Measurements from ENCODE around the gene ITIH5.

Gene ITIH5

DNA sequence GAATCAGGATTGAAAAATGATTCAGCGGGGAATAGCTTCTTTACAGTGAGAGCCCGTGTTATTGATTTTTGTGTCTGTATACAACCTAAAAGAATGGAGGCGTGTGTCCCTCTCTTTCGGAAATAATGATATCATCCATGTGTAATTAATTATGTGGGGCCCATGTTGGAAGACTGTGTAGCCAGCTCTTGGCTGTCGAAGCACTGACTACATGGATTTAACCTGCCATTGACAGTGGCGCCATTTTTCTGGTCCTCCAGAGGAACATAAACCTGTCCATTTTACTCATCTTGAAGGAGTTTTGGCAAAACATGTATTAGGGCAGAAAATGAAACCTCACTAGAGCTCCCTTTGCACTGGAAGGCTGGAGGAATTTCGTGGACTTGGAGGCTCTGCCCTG lies 119.6 kb downstream of the ITIH5 start:
- no peak for DNase-seq (ENCODE audit: low spot score)

- no peak for DNase-seq (ENCODE audit: low spot score)
Measured at GRCh38 chr10:7546385-7546967, 120.3 kb downstream of the ITIH5 start.

DNA sequence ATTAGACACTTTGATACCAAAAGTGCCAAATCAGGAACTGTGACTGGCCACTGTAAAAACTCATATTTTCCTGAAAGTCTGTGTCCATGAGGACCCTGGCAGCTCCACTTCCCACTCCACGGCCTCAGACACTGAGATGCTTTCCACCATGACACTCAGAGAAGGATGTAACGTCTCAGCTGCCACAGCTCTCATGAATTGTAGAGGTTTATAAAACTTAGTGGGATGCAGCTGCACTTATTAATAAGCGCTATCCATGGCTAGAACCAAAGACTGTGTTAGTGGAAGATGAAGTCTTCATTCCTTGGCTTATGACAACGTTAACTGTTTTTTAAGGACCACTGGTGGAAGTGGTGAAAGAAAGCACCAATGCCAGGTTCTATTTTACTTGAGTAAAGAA lies 121.0 kb downstream of the ITIH5 start:
- no peak for DNase-seq (ENCODE audit: low spot score)

DNA sequence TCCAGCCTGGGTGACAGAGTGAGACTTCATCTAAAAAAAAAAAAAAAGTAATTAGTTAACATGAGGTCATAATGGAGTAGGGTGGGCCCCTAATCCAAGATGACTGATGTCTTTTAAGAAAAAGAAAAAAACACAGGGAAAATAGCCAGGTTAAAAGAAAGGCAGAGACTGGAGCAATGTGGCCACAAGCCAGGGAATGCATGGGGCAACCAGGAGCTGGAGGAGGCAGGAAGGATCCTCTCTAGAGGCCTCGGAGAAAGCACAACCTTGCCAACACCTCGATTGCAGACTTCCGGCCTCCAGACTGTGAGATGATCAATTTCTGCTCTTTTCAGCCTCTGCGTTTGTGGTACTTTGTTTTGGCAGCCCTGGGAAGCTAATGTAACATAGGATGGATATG lies 121.5 kb downstream of the ITIH5 start:
- DNase-seq (ENCODE audit: low spot score), result no peak

DNA sequence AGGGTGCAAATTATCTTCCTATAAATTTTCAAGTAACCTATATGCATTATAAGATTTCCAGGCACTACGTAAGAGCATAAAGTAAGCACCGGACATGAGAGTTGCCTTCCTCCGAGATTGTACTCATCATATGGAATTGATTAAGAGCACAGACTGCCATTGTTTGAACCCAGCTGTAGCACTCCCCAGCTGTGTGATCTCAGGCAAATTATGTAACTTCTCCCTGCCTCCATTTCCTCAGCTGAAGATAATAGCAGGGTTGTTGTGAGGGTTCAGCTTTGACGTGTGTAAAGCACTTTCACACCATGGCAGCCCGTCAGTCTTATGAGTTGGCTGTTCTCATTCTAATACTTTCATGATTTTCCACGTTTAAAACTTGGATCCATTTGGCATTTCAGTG lies 122.6 kb downstream of the ITIH5 start:
- no peak for DNase-seq (ENCODE audit: low spot score)

- DNase-seq (ENCODE audit: low spot score), result no peak
Measured at GRCh38 chr10:7542189-7542914, 124.4 kb downstream of the ITIH5 start.

DNA sequence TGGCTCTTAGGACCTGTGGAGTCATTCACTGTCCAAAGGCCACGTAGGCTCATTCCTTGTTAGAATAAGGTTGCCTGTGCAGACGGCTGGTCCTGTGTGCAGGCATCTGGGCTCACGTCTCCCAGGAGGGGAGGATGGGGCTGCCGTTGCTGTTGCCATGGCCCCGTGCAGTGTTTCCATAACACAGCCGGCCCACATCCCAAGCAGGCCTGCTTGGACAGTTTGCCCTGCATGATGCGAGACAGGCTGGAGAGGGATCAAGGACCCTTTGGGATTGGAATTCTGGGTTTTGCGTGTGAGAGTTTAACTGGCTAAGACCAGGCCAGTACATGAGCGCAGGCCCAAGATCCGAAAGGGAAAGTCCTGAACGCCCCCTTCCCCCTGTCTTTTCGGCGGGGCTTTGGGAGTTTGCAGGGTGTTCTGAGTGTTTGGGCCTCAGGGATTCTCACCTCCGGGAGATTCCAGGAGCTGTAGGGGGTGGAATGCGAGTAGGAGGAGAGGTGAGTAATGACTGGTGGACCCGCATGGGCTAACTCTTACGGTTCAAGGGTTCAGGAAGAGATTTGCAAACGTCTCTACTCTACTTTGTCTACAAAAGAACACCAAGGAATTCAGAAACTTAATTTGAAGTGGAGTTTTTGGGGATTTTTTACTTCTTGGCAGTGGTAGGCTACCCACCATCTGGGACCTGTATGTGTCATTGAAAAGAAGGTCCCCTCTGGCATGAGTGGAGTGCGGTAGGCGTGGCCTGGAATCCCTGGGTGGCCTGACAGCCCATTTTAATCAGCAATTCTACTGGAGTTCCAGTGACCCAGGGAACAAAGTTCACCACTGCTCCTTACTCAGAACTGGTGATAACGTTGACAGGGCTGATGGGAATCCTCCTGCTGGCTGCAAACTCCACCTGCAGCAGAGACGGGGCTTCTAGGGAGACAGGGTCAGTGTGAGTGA lies 125.4 kb downstream of the ITIH5 start:
- DNase-seq (ENCODE audit: low spot score), result peak; percentile 89

- no peak for DNase-seq (ENCODE audit: low spot score)
Measured at GRCh38 chr10:7538970-7539654, 127.7 kb downstream of the ITIH5 start.

DNA sequence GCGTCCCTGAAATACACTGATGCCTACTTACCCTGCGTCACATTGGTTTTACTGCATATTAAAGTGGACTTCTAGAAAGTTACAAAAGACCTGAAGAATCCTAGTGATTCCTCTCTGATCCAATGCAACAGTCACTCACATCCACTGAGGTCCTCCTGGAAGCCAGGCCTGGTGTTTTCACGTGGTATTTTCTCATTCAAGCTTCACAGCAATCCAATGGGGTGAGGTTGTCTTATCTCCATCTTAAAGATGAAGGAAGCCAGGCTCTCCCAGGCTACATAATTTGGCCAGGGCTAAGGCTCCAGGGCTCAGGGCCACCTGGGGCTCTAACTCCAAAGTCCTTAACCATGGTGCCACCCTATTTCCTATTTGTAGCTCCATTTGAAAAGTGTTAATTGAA lies 129.6 kb downstream of the ITIH5 start:
- DNase-seq (ENCODE audit: low spot score), result no peak

- DNase-seq (ENCODE audit: low spot score), result no peak
Measured at GRCh38 chr10:7534480-7534852, 132.3 kb downstream of the ITIH5 start.

GRCh38 chr10:7533657-7534479 lies 132.9 kb downstream of the ITIH5 start:
- no peak for DNase-seq (ENCODE audit: low spot score)

- DNase-seq (ENCODE audit: low spot score), result no peak
Measured at GRCh38 chr10:7532723-7533498, 133.9 kb downstream of the ITIH5 start.

DNA sequence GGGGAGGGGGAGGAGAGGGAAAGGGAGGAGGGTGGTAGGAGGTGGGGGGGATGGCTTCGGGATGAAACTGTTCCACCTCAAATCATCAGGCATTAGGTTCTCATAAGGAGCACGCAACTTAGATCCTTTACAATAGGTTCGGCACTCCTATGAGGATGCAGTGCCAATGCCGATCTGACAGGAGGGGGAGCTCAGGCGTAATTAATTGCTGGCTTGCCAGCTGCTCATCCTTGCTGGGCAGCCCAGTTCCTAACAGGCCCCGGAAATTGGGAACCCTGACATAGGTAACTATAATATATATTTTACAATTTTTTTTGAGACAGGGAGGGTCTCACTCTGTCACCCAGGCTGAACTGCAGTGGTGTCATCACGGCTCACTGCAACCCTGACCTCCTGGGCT lies 137.1 kb downstream of the ITIH5 start:
- DNase-seq (ENCODE audit: low spot score), result no peak

DNA sequence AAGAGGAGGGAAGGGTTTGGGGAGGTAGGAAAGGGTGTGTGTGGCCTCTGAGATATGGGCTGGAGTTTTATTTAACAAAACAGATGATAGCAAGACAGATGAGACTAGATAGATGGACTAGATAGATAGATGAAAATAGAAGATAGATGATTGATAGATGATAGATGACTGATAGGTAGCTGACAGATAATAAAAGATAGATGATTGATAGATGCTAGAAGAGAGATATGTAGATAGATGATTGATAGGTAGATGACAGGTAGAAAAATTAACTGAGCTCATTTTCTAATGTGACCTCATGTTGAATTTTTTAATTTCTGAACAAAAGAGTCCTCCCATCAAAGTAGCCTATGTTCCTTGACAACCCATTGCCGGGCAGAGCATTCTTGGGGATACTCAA lies 139.3 kb downstream of the ITIH5 start:
- DNase-seq (ENCODE audit: low spot score), result no peak

DNA sequence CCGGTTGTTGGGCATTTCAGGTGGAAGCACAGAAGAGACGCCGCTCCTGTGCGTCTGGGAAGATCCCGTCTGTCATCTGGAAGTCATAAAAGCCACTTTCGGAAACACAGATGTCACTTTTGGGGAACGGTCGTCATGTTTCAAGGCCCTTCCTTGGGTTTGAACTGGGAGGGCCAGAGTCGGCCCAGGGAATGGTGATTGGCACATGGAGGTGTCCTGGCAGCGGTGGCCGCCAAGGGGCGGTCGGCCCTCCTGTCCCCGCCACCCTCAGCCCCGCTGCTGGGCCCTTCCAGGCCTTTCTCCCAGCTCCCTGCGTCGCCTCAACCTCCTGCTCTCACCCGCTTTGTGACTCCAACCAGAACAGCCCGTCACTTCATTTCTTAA lies 140.8 kb downstream of the ITIH5 start:
- DNase-seq (ENCODE audit: low spot score), result no peak

DNA sequence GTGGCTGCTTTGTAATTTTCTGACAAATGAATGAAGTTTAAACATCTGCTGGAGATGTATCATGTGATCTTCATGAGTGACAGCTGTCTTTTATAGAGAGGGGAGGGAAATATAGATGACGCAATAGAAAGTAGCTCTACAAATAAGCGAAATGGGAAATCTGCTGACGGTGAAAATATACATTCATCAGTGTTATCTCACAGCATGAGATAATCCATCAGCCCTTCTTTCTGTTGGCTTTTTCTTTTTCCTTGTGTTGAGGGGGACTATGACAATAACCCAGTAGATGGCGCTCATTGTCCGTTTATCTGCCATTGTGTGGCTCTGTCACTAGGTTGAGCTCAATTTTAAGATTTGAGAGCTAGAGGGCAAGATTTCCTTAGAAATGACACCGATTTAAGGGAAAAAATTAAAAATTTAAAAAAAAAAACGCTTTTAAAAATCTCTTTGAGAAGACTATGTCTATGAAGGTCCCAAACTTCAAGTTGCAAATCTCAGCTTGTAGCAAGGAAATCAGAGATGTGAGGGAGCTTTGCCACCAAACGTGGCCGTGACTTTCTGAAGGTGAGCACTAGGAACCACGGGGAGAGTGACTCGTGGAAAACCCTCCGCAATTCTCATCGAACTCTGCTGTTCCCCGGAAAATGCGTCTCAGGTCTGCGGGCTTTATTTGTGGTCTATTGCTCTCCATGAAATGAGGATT lies 141.3 kb downstream of the ITIH5 start:
- no peak for DNase-seq (ENCODE audit: low spot score)

DNA sequence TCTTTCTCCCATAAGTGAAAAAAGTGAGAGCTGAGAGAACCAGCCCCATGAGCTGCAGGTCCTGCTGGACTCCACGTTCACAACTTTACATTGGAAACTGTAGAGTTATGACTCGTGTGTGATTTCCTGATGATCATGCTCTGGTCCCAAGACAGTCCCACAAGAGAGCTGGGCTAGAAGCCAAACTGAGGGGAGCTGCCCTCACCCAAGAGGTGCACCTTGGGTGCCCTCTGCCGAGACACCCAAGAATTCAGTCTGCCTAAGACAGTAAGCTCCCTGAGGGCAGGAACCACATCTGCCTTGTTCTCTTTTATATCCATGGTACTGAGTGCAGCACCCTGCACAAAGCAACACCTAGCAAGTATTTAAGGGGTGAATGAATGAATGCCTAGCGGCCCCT lies 143.1 kb downstream of the ITIH5 start:
- no peak for DNase-seq (ENCODE audit: low spot score)

- DNase-seq (ENCODE audit: low spot score), result no peak
Measured at GRCh38 chr10:7520507-7521485, 146.0 kb downstream of the ITIH5 start.

DNA sequence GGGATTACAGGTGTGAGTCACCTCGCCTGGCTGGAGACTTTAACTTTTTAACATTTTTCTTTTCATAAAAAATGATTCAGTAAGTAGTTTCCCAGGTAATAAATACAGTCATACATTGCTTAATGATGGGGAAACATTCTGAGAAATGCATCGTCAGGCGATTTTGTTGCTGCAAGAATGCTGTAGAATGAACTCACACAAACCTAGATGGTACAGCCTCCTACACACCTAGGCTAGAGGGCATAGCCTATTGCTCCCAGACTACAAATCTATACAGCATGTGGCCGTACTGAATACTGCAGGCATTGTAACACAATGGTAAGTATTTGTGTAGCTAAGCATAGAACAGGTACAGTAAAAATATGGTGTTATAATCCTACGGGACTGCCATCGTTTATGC lies 147.4 kb downstream of the ITIH5 start:
- no peak for DNase-seq (ENCODE audit: low spot score)

All from left forelimb (tissue), 1 donor.